Stimulated activated CD4-positive, alpha-beta T cell treated with anti-CD3 and anti-CD28 coated beads, Interleukin-15, amount 100 ng/mL, for 24 hours (primary cell): ENCODE results near the gene RWDD2A.

Experiments
- DNase-seq: peaks from one replicate; pipeline ENCODE4 v3.0.0-alpha.2; 2020

The RWDD2A gene

DNA sequence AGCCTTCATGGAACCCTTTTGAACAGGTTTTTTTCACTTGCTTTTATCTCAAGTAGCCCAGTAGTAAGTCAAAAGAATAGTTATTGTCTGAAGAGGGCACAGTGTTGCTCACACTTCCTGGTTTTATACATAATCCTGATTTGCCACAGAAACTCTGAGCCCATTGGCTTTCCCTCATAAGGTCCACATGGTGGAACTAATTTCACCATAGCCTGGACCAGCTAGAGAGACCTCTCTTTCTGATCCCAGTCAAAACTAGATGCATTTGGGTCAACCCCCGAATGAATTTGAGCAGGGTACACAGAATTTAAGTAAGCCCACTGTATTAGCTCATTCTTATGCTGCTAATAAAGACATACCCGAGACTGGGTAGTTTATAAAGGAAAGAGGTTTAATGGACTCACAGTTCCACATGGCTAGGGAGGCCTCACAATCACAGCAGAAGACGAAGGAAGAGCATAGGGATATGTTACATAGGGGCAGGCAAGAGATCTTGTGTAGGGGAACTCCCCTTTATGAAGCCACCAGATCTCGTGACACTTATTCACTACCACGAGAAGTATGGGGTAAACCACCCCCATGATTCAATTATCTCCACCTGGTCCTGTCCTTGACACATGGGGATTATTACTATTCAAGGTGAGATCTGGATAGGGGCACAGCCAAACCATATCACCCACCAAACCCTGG, 6.2 kb downstream of the RWDD2A start:
- DNase-seq = no peak

DNA sequence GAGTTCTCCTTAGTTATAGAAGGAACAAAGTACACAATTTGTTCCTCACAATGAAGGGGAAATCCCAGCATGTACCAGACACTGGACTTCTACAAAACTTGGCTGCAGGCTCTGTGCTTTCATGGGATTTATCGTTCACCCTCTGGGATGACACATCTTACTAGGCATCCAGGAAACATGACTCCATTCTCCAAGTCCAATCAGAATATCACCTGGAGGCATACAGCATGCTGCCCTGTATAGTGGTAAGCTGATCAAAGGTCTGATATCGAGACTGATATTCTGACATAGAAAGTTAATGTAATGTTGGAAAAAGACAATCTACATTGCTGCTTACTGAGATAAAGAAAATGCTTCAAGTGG, 6.7 kb downstream of the RWDD2A start:
- DNase-seq = no peak

DNA sequence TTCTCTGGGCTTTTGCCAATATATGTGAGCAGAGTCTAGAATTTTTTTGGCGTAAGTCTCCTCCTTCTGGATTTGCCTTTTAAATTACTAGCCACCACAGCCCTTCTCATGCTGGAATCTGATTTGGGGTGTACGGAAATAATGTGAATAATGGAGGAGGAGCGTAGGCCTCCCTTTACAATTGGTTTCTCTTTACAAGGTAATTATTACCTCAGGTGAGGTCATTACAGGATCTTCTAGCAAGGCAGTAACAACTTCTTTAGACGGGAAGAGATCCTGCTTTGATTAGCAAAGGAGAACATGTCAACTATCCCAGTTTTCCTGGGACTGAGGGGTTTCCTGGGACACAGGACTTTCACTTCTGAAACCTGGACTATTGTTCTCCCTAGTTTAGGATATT, 8.9 kb downstream of the RWDD2A start:
- DNase-seq = no peak

DNA sequence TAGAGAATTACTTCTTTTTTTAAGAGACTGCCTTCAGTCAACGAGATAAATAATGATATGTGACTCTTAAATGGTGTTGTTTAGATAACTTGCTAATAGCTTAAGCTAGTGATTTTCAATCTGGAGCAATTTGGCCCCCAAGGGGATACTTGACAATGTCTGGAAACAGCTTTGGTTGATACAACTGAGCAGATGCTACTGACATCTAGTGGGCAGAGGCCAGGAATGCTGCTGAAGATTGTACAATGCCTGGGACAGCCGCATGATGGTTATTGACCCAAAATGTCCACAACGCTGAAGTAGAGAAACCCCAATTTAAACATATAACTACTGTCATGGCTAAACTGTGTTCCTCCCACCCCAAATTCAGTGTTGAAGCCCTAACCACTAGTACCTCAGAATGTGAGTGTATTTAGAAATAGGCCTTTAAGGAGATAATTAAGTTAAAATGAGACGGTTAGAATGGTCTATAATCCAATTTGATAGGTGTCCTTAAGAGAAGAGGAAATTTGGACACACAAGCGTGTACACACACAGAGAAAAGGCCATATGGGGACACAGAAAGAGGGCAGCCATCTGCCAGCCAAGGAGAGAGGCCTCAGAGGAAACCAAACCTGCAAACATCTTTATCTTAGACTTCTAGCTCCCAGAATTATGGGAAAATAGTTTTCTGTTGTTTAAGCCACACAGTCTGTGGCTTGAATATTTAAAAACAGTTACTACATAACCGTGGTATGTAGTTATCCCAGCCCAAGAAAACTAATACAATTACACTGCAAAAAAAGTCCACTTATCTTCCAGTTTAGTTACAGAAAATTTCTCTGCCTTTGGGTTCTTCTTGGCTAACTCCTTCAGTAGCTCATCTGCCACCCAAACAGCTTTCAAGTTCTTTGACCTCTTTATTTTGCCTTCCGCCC, 22.2 kb downstream of the RWDD2A start:
- peak; percentile 63 for DNase-seq

DNA sequence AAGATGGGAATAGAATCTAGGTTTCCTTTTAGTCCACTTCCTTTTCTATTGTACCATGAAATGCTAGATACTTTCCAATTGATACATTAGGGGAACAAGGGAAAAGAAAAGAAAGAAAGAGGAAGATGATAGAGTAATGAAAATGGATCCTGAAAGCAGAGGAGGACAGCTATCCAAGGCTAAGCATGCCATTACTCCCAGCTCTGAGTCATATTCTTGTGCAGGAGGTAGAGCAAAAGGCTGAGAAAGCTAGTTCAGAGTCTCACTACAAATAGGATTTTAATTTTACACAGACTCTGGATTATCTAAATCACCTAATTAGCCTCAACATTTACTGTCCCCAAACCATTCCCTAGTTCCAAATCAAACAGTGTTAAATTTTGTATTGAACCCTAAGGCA, 23.6 kb downstream of the RWDD2A start:
- DNase-seq = no peak

DNA sequence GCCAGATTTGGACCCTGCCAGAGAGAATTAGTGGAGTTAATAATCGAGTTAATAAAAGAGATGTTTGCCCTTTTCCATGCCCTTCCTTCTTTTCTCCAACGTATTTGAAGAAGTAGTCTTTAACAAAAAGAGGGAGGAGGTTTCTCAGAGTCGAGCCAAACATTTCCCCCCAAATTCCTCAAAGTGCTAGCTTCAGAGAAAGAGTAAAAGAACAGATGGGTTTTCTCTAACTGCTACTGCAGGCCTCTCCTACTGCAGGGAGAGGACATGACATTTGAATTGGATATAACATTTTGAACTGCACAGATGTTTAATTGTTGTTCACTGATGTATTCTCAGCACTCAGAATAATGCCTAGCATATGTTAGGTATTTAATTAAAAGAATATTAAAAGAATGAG, 25.5 kb downstream of the RWDD2A start:
- DNase-seq = no peak

DNA sequence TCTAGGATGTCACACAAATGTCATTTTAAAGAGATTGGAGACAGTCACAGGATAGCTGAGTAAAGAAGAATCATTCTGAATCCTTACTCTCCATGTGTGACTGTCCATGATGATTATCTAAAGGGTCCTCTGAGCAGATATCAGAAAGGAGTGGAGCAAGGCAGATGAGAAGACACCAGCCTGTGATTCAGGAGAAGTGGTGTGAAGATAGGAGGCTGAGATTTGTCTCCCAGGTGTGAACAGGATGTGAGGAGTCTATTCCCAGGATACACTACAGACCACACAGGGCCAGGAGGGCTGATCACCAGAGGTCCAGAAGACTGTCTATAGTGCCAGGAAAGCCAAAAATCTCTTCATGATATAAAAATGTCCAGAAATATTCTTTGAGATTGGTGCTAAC, 27.0 kb downstream of the RWDD2A start:
- DNase-seq = no peak

DNA sequence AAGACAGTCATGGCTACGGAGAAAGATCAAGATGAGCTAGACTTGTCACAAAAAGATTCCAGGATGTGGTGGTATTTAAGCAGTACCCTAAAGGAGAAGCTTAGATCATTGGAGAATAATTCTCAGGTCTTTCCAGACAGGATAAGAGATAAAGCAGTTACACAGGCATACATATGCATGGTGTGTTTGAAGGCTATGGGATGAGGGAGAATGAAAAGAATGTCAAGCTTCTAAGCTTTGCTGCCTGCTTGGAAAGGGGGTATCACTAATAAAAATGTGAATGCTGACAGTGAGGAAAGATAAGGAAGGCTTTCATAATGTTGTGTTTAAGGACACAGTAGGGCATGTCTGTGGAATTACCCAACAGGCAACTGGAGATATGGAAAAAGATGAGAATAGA, 28.1 kb downstream of the RWDD2A start:
- no peak for DNase-seq

DNA sequence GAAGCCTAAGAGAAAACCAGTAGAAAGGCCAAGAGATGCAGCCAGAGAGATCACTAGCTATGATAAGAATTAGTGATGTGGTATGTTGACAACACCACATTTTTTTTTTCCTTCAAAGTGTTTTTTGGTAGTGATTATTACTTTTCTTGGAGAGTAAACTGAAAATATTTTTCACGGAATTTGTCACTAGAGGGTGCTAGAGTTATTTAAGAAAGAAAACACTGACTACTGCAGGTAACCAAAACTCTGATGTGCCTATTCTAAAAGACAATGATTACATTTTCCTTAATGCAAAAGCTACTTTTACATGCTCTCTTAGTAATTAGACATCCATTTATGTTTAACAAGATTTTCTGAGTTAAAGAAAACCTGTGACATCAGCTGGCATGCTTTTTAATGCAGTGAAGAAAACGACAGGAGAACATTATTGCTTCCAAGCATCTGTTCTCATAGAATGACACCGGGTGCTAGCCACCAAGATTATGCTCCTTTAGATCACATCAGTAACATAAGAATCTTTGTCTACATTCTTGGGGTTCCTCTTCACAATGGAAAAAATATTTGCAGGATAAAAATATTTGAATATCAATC, 28.8 kb downstream of the RWDD2A start:
- no peak for DNase-seq

DNA sequence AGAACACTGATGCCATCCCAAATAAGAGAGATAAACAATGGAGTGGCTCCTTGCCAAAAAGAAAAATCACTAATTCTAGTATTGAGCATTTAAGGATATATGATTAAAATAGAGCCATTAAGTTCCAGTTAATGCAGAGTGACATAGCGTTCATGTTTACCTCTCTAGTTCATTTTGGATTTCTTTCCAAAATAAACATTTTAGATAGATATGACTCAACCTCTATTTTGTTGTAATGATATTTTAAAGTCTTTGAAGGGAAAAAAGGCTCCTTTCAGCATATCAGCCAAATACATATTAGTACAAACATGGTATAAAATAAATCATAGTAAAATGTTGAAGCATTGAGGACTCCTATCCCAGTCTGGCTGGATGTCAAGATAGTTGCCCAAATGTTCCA, 33.4 kb downstream of the RWDD2A start:
- no peak for DNase-seq

DNA sequence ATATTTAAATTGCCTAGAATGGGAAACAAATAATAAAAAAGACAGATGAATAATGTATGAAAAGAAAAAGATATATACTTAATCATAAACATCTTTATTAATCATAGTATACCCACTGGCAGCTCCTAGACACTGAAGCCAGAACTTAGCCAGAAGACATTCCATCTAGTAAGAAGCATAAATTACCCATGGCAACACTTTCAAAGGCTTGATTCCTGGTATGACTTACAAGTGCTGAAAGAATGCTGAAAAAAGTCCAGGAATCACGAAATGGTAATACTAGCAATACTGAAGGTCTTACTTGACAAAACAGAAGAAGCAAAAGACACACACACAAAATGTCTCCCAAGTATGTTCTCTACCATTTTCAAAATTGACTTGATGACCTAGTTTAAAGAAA, 38.0 kb downstream of the RWDD2A start:
- no peak for DNase-seq

DNA sequence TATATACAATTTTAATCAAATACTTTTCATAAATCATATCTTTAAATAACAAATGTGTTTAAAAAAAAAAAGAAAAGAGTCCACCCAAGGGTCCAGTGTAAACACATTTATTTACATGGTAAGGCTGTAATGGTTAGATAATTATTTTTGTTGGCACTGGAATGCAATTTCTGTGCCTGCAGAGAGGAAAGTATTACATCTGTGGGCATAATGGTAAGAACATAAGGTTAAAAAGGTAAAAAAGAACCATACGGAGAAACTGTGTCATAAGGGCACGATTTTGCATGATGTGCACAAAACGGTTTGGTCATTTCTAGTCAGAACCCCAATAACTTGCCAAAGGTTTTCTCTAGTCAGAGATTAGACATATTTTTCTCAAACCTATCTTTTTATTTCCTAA, 54.3 kb downstream of the RWDD2A start:
- no peak for DNase-seq
